Stomach (tissue), 4 donors: Measurements from ENCODE around the gene COL4A2.

Experiments
- CTCF ChIP-seq, 7 experiments: fragments of 450-650 bp in 4 of 7; fragments of 200-600 bp in 3 of 7; sonication (generic) in 3 of 7; IDR thresholded peaks; one replicate each; pipeline ENCODE4 v1.5.1; 2016 to 2019; ENCODE audit warnings: antibody characterized with exemption in 7 of 7, control low read depth in 2 of 7, mild to moderate bottlenecking in 1 of 7
- POLR2A ChIP-seq, 4 donors: fragments of 450-650 bp; IDR thresholded peaks; one replicate each; pipeline ENCODE4 v1.6.1; 2016; ENCODE audit warnings: antibody characterized with exemption in 4 of 4, control low read depth in 2 of 4, mild to moderate bottlenecking in 1 of 4, moderate library complexity in 1 of 4
- POLR2AphosphoS5 ChIP-seq, 3 donors: sonication (generic); formaldehyde crosslinking; IDR thresholded peaks; one replicate each; pipeline ENCODE4 v1.6.1; 2016; ENCODE audit warnings: antibody characterized with exemption in 3 of 3

GRCh38 chr13:110491869-110492678 lies 185.0 kb downstream of the COL4A2 start:
- TF ChIP-seq CTCF (IDR thresholded peaks at IDR 0.05) (no peak), POLR2A (IDR thresholded peaks at IDR 0.05) (no peak), POLR2AphosphoS5 (IDR thresholded peaks at IDR 0.05) (no peak)
